ENCODE measurements around the gene PSORS1C2.

- no peak for TF ChIP-seq ZNF274 (IDR thresholded peaks at IDR 0.05; ENCODE audit: low read depth, low read length)
- TF ChIP-seq YY1 (IDR thresholded peaks at IDR 0.05; ENCODE audit: insufficient read depth, insufficient read length) = no peak
- TF ChIP-seq SUZ12 (IDR thresholded peaks at IDR 0.05; ENCODE audit: extremely low read depth, insufficient read depth, insufficient read length) = no peak
Observed at GRCh38 chr6:31187780-31188194, 48.9 kb upstream of the PSORS1C2 start.
